Gastrocnemius medialis (tissue), 4 donors: ENCODE data around the gene KLHL35.

Experiments
- POLR2A ChIP-seq, 2 donors: fragments of 450-650 bp; IDR thresholded peaks; one replicate each; pipeline ENCODE4 v1.6.1; 2017; ENCODE audit warnings: antibody characterized with exemption in 2 of 2, mild to moderate bottlenecking in 2 of 2, moderate library complexity in 2 of 2
- TF ChIP-seq, protein P1 (sequence below), 5 experiments: fragments of 450-650 bp in 3 of 5; fragments of 200-600 bp in 2 of 5; sonication (generic) in 2 of 5; IDR thresholded peaks in 4 of 5; conservative IDR thresholded peaks in 1 of 5; 1 replicate in 4 of 5; 2 replicates in 1 of 5; pipeline ENCODE4 v1.5.1; 2016 to 2019; ENCODE audit warnings: antibody characterized with exemption in 5 of 5, mild to moderate bottlenecking in 3 of 5, moderate library complexity in 3 of 5

DNA sequence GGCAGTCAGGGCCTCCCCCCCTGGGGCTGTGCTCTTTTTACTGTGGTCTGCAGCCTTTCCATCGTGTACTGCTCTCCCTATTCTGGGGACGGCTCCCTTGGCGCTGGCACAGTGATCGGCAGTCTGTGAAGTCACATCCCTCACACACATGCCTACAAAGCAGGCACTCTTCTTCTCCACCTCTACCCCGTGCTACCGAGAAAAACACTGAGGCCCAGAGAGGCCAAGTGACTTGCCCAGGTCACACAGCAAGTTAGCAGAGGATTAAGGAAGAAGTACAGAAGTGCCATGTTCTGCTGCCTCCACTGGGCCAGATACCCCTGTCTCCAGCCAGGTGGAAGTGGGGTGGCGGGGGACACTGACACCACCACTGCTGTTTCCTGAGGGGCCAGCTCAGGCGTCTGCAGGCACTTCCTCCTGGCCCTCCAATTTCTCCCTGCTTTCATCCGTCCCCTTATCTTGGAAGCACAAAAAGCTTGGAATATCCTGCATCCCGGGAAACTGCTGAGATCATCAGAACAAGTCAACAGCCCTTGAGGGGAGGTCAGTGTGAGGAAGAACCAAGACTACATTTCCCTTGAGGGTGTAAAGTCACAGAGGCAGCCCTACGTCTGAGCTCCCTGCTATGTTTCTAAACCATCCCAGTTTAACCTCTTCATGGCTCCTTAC is 30.2 kb upstream of the KLHL35 start:
- TF ChIP-seq, protein P1, sequence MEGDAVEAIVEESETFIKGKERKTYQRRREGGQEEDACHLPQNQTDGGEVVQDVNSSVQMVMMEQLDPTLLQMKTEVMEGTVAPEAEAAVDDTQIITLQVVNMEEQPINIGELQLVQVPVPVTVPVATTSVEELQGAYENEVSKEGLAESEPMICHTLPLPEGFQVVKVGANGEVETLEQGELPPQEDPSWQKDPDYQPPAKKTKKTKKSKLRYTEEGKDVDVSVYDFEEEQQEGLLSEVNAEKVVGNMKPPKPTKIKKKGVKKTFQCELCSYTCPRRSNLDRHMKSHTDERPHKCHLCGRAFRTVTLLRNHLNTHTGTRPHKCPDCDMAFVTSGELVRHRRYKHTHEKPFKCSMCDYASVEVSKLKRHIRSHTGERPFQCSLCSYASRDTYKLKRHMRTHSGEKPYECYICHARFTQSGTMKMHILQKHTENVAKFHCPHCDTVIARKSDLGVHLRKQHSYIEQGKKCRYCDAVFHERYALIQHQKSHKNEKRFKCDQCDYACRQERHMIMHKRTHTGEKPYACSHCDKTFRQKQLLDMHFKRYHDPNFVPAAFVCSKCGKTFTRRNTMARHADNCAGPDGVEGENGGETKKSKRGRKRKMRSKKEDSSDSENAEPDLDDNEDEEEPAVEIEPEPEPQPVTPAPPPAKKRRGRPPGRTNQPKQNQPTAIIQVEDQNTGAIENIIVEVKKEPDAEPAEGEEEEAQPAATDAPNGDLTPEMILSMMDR (IDR thresholded peaks at IDR 0.05 in 4 of 5, conservative IDR thresholded peaks at IDR 0.05 in 1 of 5) = no peak
- TF ChIP-seq POLR2A (IDR thresholded peaks at IDR 0.05) = no peak
